AG04449 (cell line): ENCODE measurements around the gene NDUFAF7.
"Not testable (repeated sequence)": the region's sequence is repeated elsewhere in the genome, so short reads cannot be mapped to it uniquely, and the experiment has no call there.

Experiments used
- CTCF ChIA-PET: fragments of 350-600 bp; formaldehyde crosslinking; extraction: SDS; loops from one replicate; lab custom pipeline; 2021; ENCODE audit warnings: antibody characterized with exemption; lab: Yijun Ruan, JAX
- POLR2A ChIA-PET: fragments of 400-600, 350-600 bp; formaldehyde crosslinking; extraction: SDS; loops from one replicate; lab custom pipeline; 2020; ENCODE audit warnings: antibody characterized with exemption, inconsistent platforms; lab: Yijun Ruan, JAX
- DNase-seq: peaks from one replicate; pipeline ENCODE4 v3.0.0-alpha.2; 2010; ENCODE audit warnings: low read depth, low spot score
- H3K4me3 ChIP-seq: 2 replicates; pipeline ENCODE4 v1.5.1; 2011; ENCODE audit warnings: low read depth, mild to moderate bottlenecking, control low read depth, low read length
- TF ChIP-seq, protein P1 (sequence below): IDR thresholded peaks from one replicate; pipeline ENCODE4 v1.5.1; 2011; ENCODE audit warnings: mild to moderate bottlenecking, moderate library complexity, low read length, control low read depth, inconsistent platforms; ENCODE audit not compliant: insufficient read depth; ENCODE audit errors: missing control alignments

Gene NDUFAF7

DNA sequence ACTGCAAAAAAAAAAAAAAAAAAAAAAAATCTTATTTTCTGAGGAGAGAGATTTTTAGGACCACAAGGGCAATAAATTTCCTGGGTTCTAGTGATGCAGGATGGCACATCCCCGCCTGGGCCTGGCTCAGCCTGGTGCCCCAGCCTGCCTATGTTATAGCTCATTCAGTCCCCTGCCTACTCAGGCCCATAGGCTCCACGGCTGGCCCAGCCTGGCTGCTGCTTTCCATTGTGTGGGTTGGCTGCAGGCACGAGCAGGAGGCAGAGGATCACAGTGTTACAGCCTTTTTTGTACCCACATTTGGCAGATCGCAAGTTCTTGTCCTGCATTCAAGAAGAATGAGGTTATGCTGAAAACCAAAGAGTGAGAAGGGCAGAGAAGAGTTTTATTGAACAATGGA lies 40.2 kb upstream of the NDUFAF7 start:
- ChIA-PET CTCF (no interaction called here), POLR2A (interaction anchor here (0.7 kb wide), 1 partner anchor 184 kb away, joined by 5 read pairs; no protein-coding TSS in a partner anchor)
- TF ChIP-seq, protein P1, sequence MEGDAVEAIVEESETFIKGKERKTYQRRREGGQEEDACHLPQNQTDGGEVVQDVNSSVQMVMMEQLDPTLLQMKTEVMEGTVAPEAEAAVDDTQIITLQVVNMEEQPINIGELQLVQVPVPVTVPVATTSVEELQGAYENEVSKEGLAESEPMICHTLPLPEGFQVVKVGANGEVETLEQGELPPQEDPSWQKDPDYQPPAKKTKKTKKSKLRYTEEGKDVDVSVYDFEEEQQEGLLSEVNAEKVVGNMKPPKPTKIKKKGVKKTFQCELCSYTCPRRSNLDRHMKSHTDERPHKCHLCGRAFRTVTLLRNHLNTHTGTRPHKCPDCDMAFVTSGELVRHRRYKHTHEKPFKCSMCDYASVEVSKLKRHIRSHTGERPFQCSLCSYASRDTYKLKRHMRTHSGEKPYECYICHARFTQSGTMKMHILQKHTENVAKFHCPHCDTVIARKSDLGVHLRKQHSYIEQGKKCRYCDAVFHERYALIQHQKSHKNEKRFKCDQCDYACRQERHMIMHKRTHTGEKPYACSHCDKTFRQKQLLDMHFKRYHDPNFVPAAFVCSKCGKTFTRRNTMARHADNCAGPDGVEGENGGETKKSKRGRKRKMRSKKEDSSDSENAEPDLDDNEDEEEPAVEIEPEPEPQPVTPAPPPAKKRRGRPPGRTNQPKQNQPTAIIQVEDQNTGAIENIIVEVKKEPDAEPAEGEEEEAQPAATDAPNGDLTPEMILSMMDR: no peak
- H3K4me3 ChIP-seq: no peak overlapping the region
- no peak for DNase-seq

DNA sequence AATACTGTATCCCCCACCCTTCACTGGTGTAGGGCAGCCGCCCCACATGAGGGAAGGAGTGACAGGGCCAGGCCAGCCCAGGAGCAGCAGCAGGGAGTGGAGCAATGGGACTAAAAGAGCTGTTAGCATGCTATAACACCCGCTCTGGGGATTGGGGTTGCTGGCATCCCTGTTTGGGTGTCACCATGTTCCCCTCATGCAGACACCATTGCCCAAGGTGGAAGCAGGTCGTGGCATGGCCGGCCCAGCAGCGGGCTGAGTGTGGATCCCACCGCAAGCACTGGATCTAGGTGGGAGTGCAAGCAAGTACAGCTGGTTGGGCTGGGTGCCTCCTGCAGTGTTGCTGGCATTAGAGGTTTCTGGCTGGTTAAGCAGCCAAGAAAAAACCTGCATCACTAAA lies 39.7 kb upstream of the NDUFAF7 start:
- no peak for DNase-seq
- CTCF ChIA-PET: no interaction called here
- POLR2A ChIA-PET: no interaction called here
- TF ChIP-seq, protein P1: no peak
- H3K4me3 ChIP-seq: no peak overlapping the region

DNA sequence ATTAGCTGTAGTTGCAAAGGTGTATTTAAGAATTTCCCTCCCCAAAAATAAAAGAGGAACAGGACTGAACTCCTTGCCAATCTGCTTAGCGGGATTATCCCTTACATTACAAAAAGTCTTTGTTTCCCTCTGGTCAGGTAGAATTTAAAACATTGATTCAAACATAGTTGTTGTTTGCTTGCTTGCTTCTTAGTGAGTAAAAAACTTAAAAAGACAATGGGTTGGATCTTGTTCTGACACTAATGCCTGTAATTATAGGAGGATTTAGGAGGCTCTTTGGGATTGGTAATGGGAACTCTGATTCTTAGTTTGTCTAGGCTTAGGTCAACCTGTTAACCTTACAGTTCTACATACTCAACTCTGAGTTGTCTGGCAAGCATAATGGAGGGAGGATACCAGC lies 38.9 kb upstream of the NDUFAF7 start:
- DNase-seq: no peak
- CTCF ChIA-PET: interaction anchor here (1.4 kb wide), 1 partner anchor 24 kb away, joined by 4 read pairs; no protein-coding TSS in a partner anchor
- no peak overlapping the region for H3K4me3 ChIP-seq
- POLR2A ChIA-PET: no interaction called here
- TF ChIP-seq, protein P1: no peak

DNA sequence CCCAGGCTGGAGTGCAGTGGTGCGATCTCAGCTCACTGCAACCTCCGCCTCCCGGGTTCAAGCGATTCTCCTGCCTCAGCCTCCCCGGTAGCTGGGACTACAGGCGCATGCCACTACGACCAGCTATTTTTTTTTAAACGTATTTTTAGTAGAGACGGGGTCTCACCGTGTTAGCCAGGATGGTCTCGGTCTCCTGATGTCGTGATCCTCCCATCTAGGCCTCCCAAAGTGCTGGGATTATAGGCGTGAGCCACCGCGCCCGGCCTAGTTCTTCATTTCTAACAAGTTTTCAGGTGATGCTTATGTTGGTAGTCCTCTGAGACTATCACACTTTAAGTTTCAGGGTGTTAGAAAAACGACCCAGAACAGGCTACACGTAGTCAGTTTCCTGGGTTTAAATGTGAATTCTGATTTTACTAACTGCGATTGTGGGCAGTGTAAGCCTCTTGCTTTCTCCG lies 35.6 kb upstream of the NDUFAF7 start:
- CTCF ChIA-PET, DNase-seq, POLR2A ChIA-PET: not testable (repeated sequence)

DNA sequence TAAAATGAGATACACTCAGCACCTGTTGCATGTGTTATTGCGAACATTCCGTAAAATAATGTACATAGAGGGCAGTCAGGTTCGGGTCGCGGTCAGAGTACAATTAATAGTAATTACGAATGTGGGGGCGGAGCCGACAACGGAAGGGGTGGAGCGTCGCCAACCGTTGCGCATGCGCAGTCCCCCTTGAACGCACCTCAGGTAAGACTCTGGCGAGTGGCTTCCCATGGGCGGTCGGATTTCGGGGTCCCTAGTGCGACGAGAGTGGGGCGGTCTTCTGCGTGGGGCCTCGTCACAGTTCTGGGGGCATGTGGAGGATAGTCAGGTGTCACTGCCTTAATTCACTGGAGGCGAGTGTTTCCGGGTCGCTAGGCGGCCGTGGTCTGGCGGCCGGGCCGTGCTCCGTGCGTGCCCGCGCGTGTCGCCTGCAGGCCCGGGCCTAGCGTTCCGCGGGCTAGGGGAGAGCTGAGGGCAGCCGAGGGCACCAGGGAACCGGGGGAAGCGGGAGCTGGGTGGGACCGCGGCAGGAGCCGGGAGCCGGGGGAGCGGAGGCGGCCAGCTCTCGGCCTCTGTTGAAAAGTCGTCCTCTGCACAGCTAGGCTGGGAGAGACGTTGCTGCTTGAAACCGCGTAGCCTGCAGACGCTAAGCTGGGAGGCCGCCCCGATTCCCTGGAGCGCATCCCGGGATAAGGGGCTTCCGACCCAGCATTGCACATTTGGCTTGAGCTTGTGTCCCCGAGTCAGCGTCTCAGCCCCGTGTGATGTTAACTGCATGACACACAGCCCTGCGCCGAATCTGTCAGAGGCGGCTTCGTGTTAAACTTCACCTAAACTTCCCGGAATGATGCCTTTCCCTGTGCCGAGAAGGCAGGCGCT lies 34.9 kb upstream of the NDUFAF7 start, which contains the start of gene CEBPZOS:
Gene CEBPZOS (plus strand): TSS at position 177 of the 876 bp plus-strand sequence. CDS start 3,209 bp downstream, outside the sequence.
- POLR2A ChIA-PET: interaction anchor here (0.7 to 0.9 kb wide), 3 partner anchors 35 to 1555 kb away, joined by 3 to 4 read pairs (median 3); partner anchors contain the start of genes CEBPZ, NDUFAF7 and SRSF7
- H3K4me3 ChIP-seq: peak within 1 kb of the TSS; percentile 89
- CTCF ChIA-PET: interaction anchor here (0.7 kb wide), 1 partner anchor 10 kb away, joined by 3 read pairs; no protein-coding TSS in a partner anchor
- no peak for DNase-seq
- TF ChIP-seq, protein P1: no peak

More for the DNA sequence above, 35.6 kb upstream of the NDUFAF7 start:
- H3K4me3 ChIP-seq: peak overlapping the region; percentile 89

DNA sequence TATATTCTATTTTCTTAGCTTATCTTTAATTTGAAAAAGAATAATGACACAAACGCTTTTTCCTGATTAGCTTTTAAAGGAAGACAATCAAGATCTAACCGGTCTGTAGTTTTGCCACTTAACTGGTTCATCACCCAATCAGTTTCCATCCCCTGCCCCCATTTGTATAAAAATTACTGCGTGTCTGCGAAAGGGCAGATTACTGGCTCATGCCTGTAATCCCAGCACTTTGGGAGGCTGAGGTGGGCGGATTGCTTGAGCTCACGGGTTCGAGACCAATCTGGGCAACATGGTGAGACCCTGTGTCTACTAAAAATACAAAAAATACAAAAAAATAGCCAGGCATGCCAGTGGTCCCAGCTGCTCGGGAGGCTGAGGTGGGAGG lies 32.8 kb upstream of the NDUFAF7 start:
- ChIA-PET CTCF (interaction anchor here (0.9 to 1.3 kb wide), 2 partner anchors 13 to 30 kb away, joined by 3 to 5 read pairs; no protein-coding TSS in a partner anchor), POLR2A (interaction anchor here (0.6 kb wide), 1 partner anchor 385 kb away, joined by 4 read pairs; no protein-coding TSS in a partner anchor)
- no peak overlapping the region for H3K4me3 ChIP-seq
- TF ChIP-seq, protein P1: no peak
- DNase-seq: no peak
